ENCODE measurements around the gene CMIP.

CMIP gene

DNA sequence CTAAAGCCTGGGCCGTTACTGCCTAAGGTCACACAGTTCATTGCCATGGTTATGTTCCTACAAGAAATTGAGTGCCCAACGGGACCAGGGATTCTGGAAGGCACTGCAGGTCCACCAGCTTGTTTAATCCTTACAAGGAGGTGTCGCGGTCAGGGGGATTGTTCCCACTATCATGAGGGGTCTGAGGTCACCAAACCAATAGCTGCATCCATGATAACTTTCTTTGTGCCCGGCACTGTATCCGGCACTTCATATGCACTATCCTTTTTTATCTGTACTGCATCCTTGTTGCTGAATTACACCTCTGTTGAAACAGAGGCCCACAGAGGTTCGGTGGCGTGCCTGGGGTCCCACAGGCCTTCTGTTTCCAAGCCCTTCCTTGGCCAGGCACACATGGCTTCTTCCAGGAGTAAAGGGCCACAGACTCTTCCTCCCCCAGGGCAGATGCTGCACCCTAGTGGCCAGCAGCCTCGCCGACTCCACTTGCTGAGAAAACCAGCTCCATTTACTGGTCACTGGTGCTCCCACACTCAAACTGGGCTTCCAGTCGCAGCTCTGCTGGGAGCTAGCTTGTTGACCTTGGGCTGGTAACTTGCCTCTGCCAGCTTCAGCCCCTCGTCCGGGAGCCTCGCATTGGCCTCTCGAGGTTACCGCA lies 252.5 kb downstream of the CMIP start:
- H3K27me3 ChIP-seq = no peaks in the 10 kb centered on the region
- peaks cover 37 to 100% (median 60%) of the 10 kb centered on the region in 11 experiments; a peak in 21 of 22 replicates for H4K20me1 ChIP-seq
- 0 out of 22 replicates have a peak overlapping the region, but pooled peaks of 1 of the 11 experiments have one; percentile 38 for H3K27ac ChIP-seq
- no peaks in the 10 kb centered on the region for H3K9me3 ChIP-seq (replicated peaks in 1 of 11)
- no peak overlapping the region for H3K4me3 ChIP-seq
- H3K4me2 ChIP-seq = peak overlapping the region in 3 of 11 experiments; percentile 64 to 81 (median 71); a peak in 5 of 22 replicates
- H3K9ac ChIP-seq = no peak overlapping the region; a peak in 1 of 22 replicates
- no peak for TF ChIP-seq Cebpa-rat (IDR thresholded peaks at IDR 0.05)
- H3K36me3 ChIP-seq = peaks cover 85 to 100% (median 98%) of the 10 kb centered on the region in 11 experiments
- H3K4me1 ChIP-seq = peaks cover 0 to 70% (median 54%) of the 10 kb centered on the region in 10 experiments; a peak in 17 of 20 replicates

DNA sequence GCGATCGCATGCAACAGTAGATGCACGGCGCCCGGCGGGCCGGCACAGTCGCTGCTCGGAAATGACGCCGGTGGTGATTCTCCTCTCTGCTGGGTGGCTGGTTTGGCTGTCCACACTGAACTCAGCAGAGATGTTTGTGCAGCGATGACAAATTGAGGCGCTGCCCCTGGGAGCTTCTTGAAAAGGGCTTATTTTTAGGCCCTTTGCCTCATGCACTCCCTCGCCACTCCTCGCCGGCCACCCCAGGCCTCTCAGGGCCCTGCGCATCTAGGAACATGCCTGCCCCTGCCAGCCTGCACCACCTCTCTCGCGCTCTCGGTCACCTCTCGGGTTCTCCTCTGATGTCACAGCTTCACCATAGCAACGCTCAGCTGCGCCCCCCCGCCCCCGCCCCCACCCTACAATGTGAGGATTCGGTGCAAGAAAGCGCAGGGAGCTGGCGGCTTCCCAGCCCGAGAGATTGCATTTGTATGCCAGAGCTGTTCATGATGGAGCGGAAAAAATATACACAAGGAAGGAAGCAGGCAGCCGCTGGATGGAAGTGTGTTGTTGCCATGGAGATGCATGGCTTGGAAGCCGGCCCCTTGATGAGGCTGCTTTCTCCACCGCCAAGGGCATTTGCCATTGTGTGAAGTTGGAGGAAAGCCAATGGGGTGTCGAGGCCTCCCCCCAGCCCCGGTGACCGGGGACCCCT lies 253.2 kb downstream of the CMIP start:
- Histone ChIP-seq H3K9ac (no peak overlapping the region), H3K9me3 (replicated peaks in 1 of 11) (no peaks in the 10 kb centered on the region), H3K4me2 (no peak overlapping the region), H3K36me3 (peaks cover 85 to 100% (median 98%) of the 10 kb centered on the region in 11 experiments), H3K4me1 (peaks cover 0 to 70% (median 56%) of the 10 kb centered on the region in 10 experiments; a peak in 18 of 20 replicates), H3K27ac (no peak overlapping the region), H3K27me3 (no peaks in the 10 kb centered on the region), H4K20me1 (peaks cover 34 to 100% (median 54%) of the 10 kb centered on the region in 11 experiments; a peak in 20 of 22 replicates), H3K4me3 (no peak overlapping the region)
- TF ChIP-seq Cebpa-rat (IDR thresholded peaks at IDR 0.05) = no peak

DNA sequence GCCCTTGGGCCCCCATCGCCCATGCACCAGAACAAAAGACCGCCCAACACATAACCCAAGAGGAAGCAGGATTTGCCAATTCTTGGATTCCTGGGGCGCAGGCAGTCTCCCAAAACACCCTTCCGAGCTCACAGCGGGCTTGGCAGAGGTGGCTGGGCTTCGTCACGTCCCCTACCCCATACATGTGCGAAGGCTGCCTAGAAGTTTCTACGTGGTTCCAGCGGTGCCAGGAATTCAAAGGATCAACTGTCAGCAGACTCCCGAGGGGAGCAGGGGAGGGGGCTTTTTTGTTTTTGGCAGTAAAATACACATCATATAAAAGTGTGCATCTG lies 253.7 kb downstream of the CMIP start:
- peaks cover 85 to 100% (median 98%) of the 10 kb centered on the region in 11 experiments for H3K36me3 ChIP-seq
- H3K27ac ChIP-seq = no peak overlapping the region
- peaks cover 34 to 99% (median 49%) of the 10 kb centered on the region in 11 experiments; a peak in 20 of 22 replicates for H4K20me1 ChIP-seq
- H3K4me3 ChIP-seq = no peak overlapping the region
- H3K27me3 ChIP-seq = no peaks in the 10 kb centered on the region
- H3K4me2 ChIP-seq = no peak overlapping the region
- peaks cover 0 to 71% (median 56%) of the 10 kb centered on the region in 10 experiments; a peak in 18 of 20 replicates for H3K4me1 ChIP-seq
- H3K9me3 ChIP-seq (replicated peaks in 1 of 11) = no peaks in the 10 kb centered on the region
- H3K9ac ChIP-seq = no peak overlapping the region
- TF ChIP-seq Cebpa-rat (IDR thresholded peaks at IDR 0.05) = no peak

DNA sequence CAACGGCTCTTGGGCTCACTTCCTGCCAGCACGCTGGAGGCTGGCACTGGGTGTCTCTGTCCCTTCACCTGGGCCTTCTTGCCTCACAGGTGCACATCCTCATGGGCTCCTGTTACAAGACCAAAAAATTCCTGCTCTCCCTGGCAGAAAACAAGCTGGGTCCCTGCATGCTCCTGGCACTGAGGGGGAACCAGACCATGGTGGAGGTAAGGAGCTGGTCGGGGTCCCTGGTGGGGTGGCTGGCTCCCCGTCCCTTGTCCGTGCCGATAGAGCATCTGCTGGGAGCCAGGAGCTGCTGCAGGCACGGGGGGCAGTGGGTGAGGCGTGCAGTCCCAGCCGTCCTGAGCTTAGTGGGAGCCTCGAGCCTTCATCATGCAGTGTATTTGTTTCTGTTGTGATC lies 255.0 kb downstream of the CMIP start:
- H3K4me1 ChIP-seq = peaks cover 0 to 63% (median 45%) of the 10 kb centered on the region in 10 experiments; a peak in 18 of 20 replicates
- H3K36me3 ChIP-seq = peaks cover 78 to 95% (median 91%) of the 10 kb centered on the region in 11 experiments
- no peaks in the 10 kb centered on the region for H3K27me3 ChIP-seq
- peak overlapping the region in 1 of 11 experiments; percentile 13; a peak in 1 of 22 replicates for H3K9ac ChIP-seq
- H3K9me3 ChIP-seq (replicated peaks in 1 of 11) = no peaks in the 10 kb centered on the region
- no peak overlapping the region for H3K4me3 ChIP-seq
- peak overlapping the region in 2 of 11 experiments; percentile 18 to 31; a peak in 2 of 22 replicates for H3K4me2 ChIP-seq
- H4K20me1 ChIP-seq = peaks cover 22 to 91% (median 35%) of the 10 kb centered on the region in 11 experiments; a peak in 20 of 22 replicates
- TF ChIP-seq Cebpa-rat (IDR thresholded peaks at IDR 0.05) = no peak
- H3K27ac ChIP-seq = no peak overlapping the region

DNA sequence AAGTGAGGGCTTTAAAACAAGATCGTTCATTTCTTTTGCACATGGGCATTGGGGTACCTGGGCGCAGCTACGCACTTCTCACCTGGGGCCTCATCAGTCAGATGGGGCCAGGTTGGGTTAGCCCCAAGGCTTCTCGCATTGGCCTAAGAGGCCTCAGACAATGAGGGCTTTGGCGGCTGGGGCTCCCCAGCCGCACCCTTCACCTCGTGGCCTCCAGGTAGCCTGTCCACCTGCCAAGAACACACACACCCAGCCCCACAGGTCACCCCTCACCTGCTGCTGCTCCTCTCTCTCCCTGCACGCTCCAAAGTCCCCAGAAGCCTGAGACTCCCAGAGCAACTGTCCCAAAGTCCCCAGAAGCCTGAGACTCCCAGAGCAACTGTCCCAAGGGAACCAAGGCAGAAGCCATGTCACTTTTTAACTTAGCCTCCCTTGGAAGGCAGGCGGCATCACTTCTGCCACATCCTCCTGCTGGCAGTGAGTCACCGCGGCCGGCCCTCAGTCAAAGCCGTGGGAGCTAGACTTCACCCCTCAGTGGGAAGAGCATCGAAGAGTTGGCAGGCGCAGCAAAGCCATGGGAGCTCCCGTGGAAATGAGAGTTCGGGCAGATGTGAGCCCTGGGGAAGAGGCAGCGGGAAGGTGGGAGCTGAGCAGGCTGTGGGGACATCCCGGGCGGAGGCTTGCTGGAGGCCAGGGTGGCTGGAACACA lies 255.6 kb downstream of the CMIP start:
- Histone ChIP-seq H3K27ac (no peak overlapping the region), H3K36me3 (peaks cover 82 to 95% (median 92%) of the 10 kb centered on the region in 11 experiments), H3K4me1 (peaks cover 0 to 56% (median 39%) of the 10 kb centered on the region in 10 experiments; a peak in 18 of 20 replicates)

DNA sequence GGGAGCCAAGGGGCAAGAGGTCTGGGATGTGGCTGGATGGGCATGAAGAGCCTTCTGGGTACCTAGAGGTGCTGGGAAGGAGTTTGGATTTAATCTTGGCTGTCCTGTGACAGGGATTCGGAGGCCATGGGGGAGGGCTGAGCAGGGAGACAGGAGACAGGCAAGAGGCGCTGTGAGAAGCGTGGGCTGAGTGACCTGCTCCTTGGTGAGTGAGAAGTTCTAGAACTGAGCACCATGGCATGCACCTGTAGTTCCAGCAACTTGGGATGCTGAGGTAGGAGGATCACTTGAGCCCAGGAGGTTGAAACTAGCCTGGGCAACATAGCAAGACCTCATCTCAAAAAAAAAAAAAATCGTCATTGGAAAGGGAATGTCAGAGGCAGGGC lies 256.2 kb downstream of the CMIP start:
- H3K36me3 ChIP-seq = peaks cover 84 to 95% (median 92%) of the 10 kb centered on the region in 11 experiments
- H3K9me3 ChIP-seq (replicated peaks in 1 of 11) = no peaks in the 10 kb centered on the region
- no peak overlapping the region for H3K9ac ChIP-seq
- no peak overlapping the region for H3K4me2 ChIP-seq
- no peaks in the 10 kb centered on the region for H3K27me3 ChIP-seq
- H3K4me3 ChIP-seq = no peak overlapping the region
- no peak for TF ChIP-seq Cebpa-rat (IDR thresholded peaks at IDR 0.05)
- peaks cover 10 to 91% (median 24%) of the 10 kb centered on the region in 11 experiments; a peak in 18 of 22 replicates for H4K20me1 ChIP-seq
- H3K27ac ChIP-seq = no peak overlapping the region
- H3K4me1 ChIP-seq = peaks cover 0 to 51% (median 33%) of the 10 kb centered on the region in 10 experiments; a peak in 18 of 20 replicates

More for the DNA sequence above, 255.6 kb downstream of the CMIP start:
- H3K4me3 ChIP-seq = no peak overlapping the region
- no peak for TF ChIP-seq Cebpa-rat (IDR thresholded peaks at IDR 0.05)
- H3K9me3 ChIP-seq (replicated peaks in 1 of 11) = no peaks in the 10 kb centered on the region
- H3K9ac ChIP-seq = no peak overlapping the region
- H3K4me2 ChIP-seq = peak overlapping the region in 2 of 11 experiments; percentile 22 to 31; a peak in 2 of 22 replicates
- no peaks in the 10 kb centered on the region for H3K27me3 ChIP-seq
- peaks cover 15 to 91% (median 29%) of the 10 kb centered on the region in 11 experiments; a peak in 18 of 22 replicates for H4K20me1 ChIP-seq

DNA sequence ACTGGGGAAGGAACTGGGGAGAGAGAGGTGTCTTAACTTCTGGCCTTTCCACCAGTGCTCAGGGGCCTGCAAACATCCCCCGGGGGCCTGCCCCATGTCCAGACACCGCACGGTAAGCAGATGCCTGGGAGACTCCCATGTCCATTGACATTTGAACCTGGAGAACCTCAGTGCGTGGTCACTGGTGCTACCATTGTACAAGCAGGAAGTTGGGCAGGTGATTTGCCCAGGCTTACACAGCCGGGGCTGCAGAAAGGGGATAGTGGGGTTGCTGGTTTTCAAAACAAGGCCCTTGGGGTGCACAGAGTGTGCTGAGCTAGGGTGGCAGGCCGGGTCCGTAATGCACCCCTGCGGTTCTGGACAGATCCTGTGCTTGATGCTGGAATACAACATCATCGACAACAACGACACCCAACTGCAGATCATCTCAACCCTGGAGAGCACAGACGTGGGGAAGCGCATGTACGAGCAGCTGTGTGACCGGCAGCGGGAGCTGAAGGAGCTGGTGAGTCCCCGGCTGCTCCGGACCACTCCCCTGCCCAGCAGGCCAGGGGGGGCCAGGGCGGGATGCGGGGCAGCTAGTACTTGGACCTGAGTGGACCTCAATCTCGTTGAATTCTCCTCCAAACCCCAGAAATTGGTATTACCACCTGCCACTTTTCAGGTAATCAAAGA lies 256.8 kb downstream of the CMIP start:
- Histone ChIP-seq H3K4me3 (no peak overlapping the region), H3K27ac (no peak overlapping the region), H3K27me3 (no peaks in the 10 kb centered on the region), H4K20me1 (peaks cover 3 to 91% (median 17%) of the 10 kb centered on the region in 11 experiments; a peak in 17 of 22 replicates), H3K36me3 (peaks cover 84 to 95% (median 93%) of the 10 kb centered on the region in 11 experiments), H3K9ac (no peak overlapping the region), H3K4me1 (peaks cover 0 to 44% (median 27%) of the 10 kb centered on the region in 10 experiments; a peak in 18 of 20 replicates), H3K4me2 (no peak overlapping the region), H3K9me3 (replicated peaks in 1 of 11) (no peaks in the 10 kb centered on the region)
- no peak for TF ChIP-seq Cebpa-rat (IDR thresholded peaks at IDR 0.05)

DNA sequence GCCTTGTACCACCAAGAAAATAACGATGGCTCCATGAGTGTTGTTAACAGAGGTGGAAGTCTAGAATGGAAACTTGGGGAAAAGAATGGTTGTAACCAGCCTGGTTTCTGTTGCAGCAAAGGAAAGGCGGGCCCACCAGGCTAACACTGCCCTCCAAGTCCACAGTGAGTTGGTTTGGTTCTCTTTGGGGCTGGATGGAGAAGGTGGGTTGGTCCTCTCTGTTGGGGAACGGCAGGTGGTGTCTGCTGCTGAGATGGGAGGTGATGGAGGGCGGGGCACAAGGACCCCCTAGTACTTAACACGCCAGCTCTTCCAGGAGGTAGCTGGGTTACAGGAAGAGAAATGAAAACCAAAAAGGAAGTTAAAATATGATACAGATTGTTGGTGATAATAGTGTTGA lies 257.9 kb downstream of the CMIP start:
- Histone ChIP-seq H3K4me3 (no peak overlapping the region), H3K27me3 (no peaks in the 10 kb centered on the region), H3K36me3 (peaks cover 87 to 95% (median 93%) of the 10 kb centered on the region in 11 experiments), H4K20me1 (peaks cover 0 to 91% (median 13%) of the 10 kb centered on the region in 11 experiments; a peak in 11 of 22 replicates), H3K27ac (no peak overlapping the region), H3K4me1 (peaks cover 0 to 46% (median 21%) of the 10 kb centered on the region in 10 experiments; a peak in 18 of 20 replicates), H3K9ac (no peak overlapping the region), H3K4me2 (peak overlapping the region in 2 of 11 experiments; percentile 9 to 14; a peak in 2 of 22 replicates), H3K9me3 (replicated peaks in 1 of 11) (no peaks in the 10 kb centered on the region)
- no peak for TF ChIP-seq Cebpa-rat (IDR thresholded peaks at IDR 0.05)
